OCI-LY7 (cell line): Measurements from ENCODE around the gene HHLA2. TPM values are rescaled to one million over a fixed set of nuclear protein-coding genes. Genes with fewer than 3 reads are reported as not detected.

Experiments
- BruUV-seq: library from RNA; stranded (reverse); fragments of 400-500 nt; replicated peaks from 2 replicates; lab custom pipeline; 2021; lab: Mats Ljungman, UMichigan
- CTCF ChIA-PET: fragments of 300-600 bp; sonication (Branson Sonifier 250); formaldehyde crosslinking; loops from one replicate; lab custom pipeline; 2022; ENCODE audit warnings: antibody characterized with exemption; ENCODE audit not compliant: unreplicated experiment; lab: Charles Lee
- POLR2A ChIA-PET: fragments of 300-600 bp; sonication (Branson Sonifier 250); formaldehyde crosslinking; loops from one replicate; lab custom pipeline; 2022; ENCODE audit warnings: antibody characterized with exemption; lab: Charles Lee
- DNase-seq: peaks from one replicate; pipeline ENCODE4 v3.0.0-alpha.2; 2015; ENCODE audit warnings: low spot score
- H2AFZ ChIP-seq: fragments of 200-600 bp; sonication (generic), shearing (Covaris generic); 2 replicates; pipeline ENCODE4 v1.6.1; 2014; ENCODE audit warnings: mild to moderate bottlenecking, antibody characterized with exemption, low read length, moderate library complexity
- H3K27ac ChIP-seq: fragments of 200-600 bp; sonication (generic); 2 replicates; pipeline ENCODE4 v1.5.1; 2014; ENCODE audit warnings: mixed run types, low read depth, mild to moderate bottlenecking, moderate library complexity, low read length, inconsistent platforms; ENCODE audit not compliant: poor library complexity, severe bottlenecking
- H3K36me3 ChIP-seq: fragments of 200-600 bp; sonication (generic); 2 replicates; pipeline ENCODE4 v1.6.1; 2014; ENCODE audit warnings: mild to moderate bottlenecking, antibody characterized with exemption, low read length, moderate library complexity, mixed read lengths; ENCODE audit not compliant: insufficient read depth
- H3K4me1 ChIP-seq: fragments of 200-600 bp; sonication (generic); 2 replicates; pipeline ENCODE4 v1.5.1; 2014; ENCODE audit warnings: mild to moderate bottlenecking, low read length; ENCODE audit not compliant: insufficient read depth, poor library complexity, severe bottlenecking
- H3K4me2 ChIP-seq: fragments of 200-600 bp; sonication (generic); 2 replicates; pipeline ENCODE4 v1.6.1; 2014; ENCODE audit warnings: mild to moderate bottlenecking, low read length
- H3K4me3 ChIP-seq: fragments of 200-600 bp; sonication (generic); 2 replicates; pipeline ENCODE4 v1.5.1; 2014; ENCODE audit warnings: mild to moderate bottlenecking, low read depth, low read length; ENCODE audit not compliant: poor library complexity, severe bottlenecking
- H3K79me2 ChIP-seq: fragments of 200-600 bp; sonication (generic); 2 replicates; pipeline ENCODE4 v1.6.1; 2016; ENCODE audit warnings: low read depth, mild to moderate bottlenecking, low read length, moderate library complexity, mixed read lengths; ENCODE audit not compliant: insufficient read depth
- H3K9me2 ChIP-seq: fragments of 200-600 bp; sonication (generic); 2 replicates; pipeline ENCODE4 v1.6.1; 2016; ENCODE audit warnings: mild to moderate bottlenecking, low read length, mixed read lengths; ENCODE audit not compliant: insufficient read depth
- H3K9me3 ChIP-seq: fragments of 200-600 bp; sonication (generic); 2 replicates; pipeline ENCODE4 v1.6.1; 2014; ENCODE audit warnings: mild to moderate bottlenecking, mixed run types, low read length, mixed read lengths
- H4K20me1 ChIP-seq: fragments of 200-600 bp; sonication (generic); 2 replicates; pipeline ENCODE4 v1.6.1; 2014; ENCODE audit warnings: mild to moderate bottlenecking, antibody characterized with exemption, low read length, moderate library complexity, mixed read lengths; ENCODE audit not compliant: insufficient read depth
- EZH2phosphoT487 ChIP-seq: fragments of 200-600 bp; sonication (generic); IDR thresholded peaks from 2 replicates; pipeline ENCODE4 v1.6.1; 2018; ENCODE audit warnings: low read depth, borderline replicate concordance, mild to moderate bottlenecking, mixed run types, antibody characterized with exemption, low read length, moderate library complexity, mixed read lengths
- intact Hi-C: fragments of 100-400 bp; cut with micrococcal nuclease; formaldehyde crosslinking; loops from one replicate; pipeline ENCODE4 v1.10.0; 2022; ENCODE audit not compliant: unreplicated experiment
- total RNA-seq, 2 experiments: library from RNA; depleted of rRNA in 1 of 2; stranded (reverse); fragments of >200 nt in 1 of 2; shearing (Covaris generic) in 1 of 2; gene quantifications; 2 replicates each; pipeline ENCODE4 v1.2.3, GENCODE V29; 2014 to 2022
- TF ChIP-seq, protein P1 (sequence below): fragments of 200-600 bp; sonication (generic); conservative IDR thresholded peaks from 2 replicates; pipeline ENCODE4 v1.5.1; 2014; ENCODE audit warnings: mild to moderate bottlenecking, antibody characterized with exemption, low read length, moderate library complexity, mixed read lengths

The HHLA2 gene
- total RNA-seq, 2 experiments from 2014 or later: not detected

DNA sequence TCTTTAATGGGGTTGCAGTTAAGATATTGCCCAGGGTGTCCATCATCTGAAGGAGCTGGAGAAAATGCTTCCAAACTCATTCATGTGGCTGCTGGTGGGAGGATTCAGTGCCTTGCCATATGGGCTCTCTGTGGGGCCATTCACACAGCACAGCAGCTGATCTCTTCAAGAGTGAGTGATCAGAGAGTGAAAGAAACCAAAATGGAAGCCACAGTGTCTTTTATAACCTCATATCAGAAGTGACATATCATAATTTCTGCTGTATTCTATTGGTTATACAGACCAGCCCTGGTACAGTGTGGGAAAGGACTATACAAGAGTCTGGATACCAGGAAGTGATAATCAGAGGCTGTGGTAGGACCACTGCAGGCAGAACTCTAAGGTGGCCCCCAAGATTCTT, 33.6 kb downstream of the HHLA2 start:
- H3K27ac ChIP-seq: no peak overlapping the region
- no peaks in the 10 kb centered on the region for H3K36me3 ChIP-seq
- H3K9me2 ChIP-seq: no peaks in the 10 kb centered on the region
- ChIA-PET POLR2A (no interaction called here), CTCF (no interaction called here)
- no peak overlapping the region for H3K4me2 ChIP-seq
- no peaks in the 10 kb centered on the region for H3K79me2 ChIP-seq
- intact Hi-C loops: no loop called here
- H2AFZ ChIP-seq: no peak overlapping the region
- no peaks in the 10 kb centered on the region for H3K4me1 ChIP-seq
- no peaks in the 10 kb centered on the region for H3K9me3 ChIP-seq
- BruUV-seq: no TSS peak
- no peak overlapping the region for H3K4me3 ChIP-seq
- DNase-seq: no peak
- no peak for TF ChIP-seq EZH2phosphoT487
- TF ChIP-seq, protein P1, sequence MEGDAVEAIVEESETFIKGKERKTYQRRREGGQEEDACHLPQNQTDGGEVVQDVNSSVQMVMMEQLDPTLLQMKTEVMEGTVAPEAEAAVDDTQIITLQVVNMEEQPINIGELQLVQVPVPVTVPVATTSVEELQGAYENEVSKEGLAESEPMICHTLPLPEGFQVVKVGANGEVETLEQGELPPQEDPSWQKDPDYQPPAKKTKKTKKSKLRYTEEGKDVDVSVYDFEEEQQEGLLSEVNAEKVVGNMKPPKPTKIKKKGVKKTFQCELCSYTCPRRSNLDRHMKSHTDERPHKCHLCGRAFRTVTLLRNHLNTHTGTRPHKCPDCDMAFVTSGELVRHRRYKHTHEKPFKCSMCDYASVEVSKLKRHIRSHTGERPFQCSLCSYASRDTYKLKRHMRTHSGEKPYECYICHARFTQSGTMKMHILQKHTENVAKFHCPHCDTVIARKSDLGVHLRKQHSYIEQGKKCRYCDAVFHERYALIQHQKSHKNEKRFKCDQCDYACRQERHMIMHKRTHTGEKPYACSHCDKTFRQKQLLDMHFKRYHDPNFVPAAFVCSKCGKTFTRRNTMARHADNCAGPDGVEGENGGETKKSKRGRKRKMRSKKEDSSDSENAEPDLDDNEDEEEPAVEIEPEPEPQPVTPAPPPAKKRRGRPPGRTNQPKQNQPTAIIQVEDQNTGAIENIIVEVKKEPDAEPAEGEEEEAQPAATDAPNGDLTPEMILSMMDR: no peak
- H4K20me1 ChIP-seq: no peaks in the 10 kb centered on the region

DNA sequence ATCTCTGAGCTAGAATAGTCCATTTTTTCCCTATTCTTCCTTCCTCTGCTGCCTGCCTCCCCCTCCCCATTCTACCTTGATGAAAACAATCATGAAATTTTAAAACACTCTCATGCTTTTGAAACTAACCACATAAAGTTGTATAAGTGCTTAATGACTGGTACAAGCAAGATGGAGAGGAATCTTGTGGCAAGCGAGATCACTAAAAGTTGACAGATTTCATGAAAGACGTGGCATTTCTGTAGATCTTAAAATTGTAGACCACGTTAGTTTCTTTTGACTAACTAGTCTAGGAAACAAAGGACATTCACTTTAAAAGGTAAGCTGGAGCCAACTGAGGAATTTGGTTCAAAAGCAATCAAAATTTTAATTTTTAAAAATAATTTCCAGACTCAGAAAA, 35.4 kb downstream of the HHLA2 start:
- no peak for DNase-seq
- CTCF ChIA-PET: no interaction called here
- Histone ChIP-seq H4K20me1 (no peaks in the 10 kb centered on the region), H3K9me3 (no peaks in the 10 kb centered on the region), H3K4me2 (no peak overlapping the region), H3K36me3 (no peaks in the 10 kb centered on the region), H3K4me3 (no peak overlapping the region), H3K4me1 (no peaks in the 10 kb centered on the region), H3K9me2 (no peaks in the 10 kb centered on the region), H3K27ac (no peak overlapping the region), H3K79me2 (no peaks in the 10 kb centered on the region), H2AFZ (no peak overlapping the region)
- TF ChIP-seq, protein P1: no peak
- TF ChIP-seq EZH2phosphoT487: no peak
- intact Hi-C loops: no loop called here
- no TSS peak for BruUV-seq
- POLR2A ChIA-PET: no interaction called here

DNA sequence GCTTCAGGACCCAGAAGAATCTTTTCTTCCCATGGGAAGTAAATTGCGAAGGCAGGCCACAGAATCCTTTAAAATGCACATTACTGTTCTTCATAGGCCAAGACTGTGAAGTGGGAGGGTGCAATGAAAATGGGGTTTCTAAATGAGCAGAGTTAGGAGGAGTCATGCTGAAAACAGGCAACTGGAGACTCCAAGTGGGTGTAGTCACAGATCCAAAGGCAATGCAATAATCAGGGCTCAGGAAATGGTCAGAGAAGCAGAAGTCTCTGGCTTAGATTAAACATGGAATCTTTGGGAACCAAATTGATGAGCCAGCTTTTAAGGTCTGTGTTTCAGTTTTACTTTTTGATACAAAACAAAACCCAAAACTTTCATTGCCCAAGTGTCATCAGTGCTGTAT, 37.6 kb downstream of the HHLA2 start:
- DNase-seq: no peak
- no TSS peak for BruUV-seq
- POLR2A ChIA-PET: interaction anchor here (0.7 kb wide), 1 partner anchor 24 kb away, joined by 7 read pairs; no protein-coding TSS in a partner anchor

More for the DNA sequence above, 37.6 kb downstream of the HHLA2 start:
- Histone ChIP-seq H3K9me2 (no peaks in the 10 kb centered on the region), H3K9me3 (no peaks in the 10 kb centered on the region), H3K27ac (no peak overlapping the region), H3K4me3 (no peak overlapping the region), H3K4me2 (no peak overlapping the region), H3K4me1 (no peaks in the 10 kb centered on the region), H4K20me1 (no peaks in the 10 kb centered on the region), H3K79me2 (no peaks in the 10 kb centered on the region), H2AFZ (no peak overlapping the region), H3K36me3 (no peaks in the 10 kb centered on the region)
- TF ChIP-seq EZH2phosphoT487: no peak
- intact Hi-C loops: no loop called here
- CTCF ChIA-PET: no interaction called here
